HG02588 (cell line): ENCODE results near the gene TRIM54.
"Not testable (repeated sequence)": the region's sequence is repeated elsewhere in the genome, so short reads cannot be mapped to it uniquely, and the experiment has no call there.

Experiments
- ATAC-seq: cut with Tn5 transposase; IDR thresholded peaks from one replicate; pipeline ENCODE4 v1.9.1; 2021; ENCODE audit warnings: mild to moderate bottlenecking, moderate library complexity; ENCODE audit not compliant: unreplicated experiment

Gene TRIM54

GRCh38 chr2:27256855-27257454 lies 25.3 kb upstream of the TRIM54 start:
- no peak for ATAC-seq

GRCh38 chr2:27258051-27258450 lies 24.2 kb upstream of the TRIM54 start:
- no peak for ATAC-seq

- no peak for ATAC-seq
These were observed 20.8 kb upstream of the TRIM54 start for GRCh38 chr2:27261241-27261925.

- no peak for ATAC-seq
These were observed 20.3 kb upstream of the TRIM54 start for GRCh38 chr2:27261926-27262298.

GRCh38 chr2:27262379-27263286 lies 19.6 kb upstream of the TRIM54 start, which contains the start of gene SLC30A3:
TSS of gene SLC30A3 (minus strand) at chr2:27263047. CDS start at chr2:27262906, 141 bp downstream.
- ATAC-seq, result no peak

- ATAC-seq, result no peak
These were observed 18.7 kb upstream of the TRIM54 start for GRCh38 chr2:27263287-27264252.

GRCh38 chr2:27264253-27264752 lies 17.9 kb upstream of the TRIM54 start:
- ATAC-seq, result no peak

- no peak for ATAC-seq
These were observed 17.3 kb upstream of the TRIM54 start for GRCh38 chr2:27264753-27265535.

- no peak for ATAC-seq
These were observed 16.7 kb upstream of the TRIM54 start for GRCh38 chr2:27265536-27265870.

- ATAC-seq, result not testable (repeated sequence)
These were observed 13.9 kb upstream of the TRIM54 start for GRCh38 chr2:27268296-27268695.

- ATAC-seq, result no peak
These were observed 12.1 kb upstream of the TRIM54 start for GRCh38 chr2:27270131-27270530.

GRCh38 chr2:27270670-27271069 lies 11.6 kb upstream of the TRIM54 start:
- no peak for ATAC-seq

- ATAC-seq, result no peak
These were observed 10.4 kb upstream of the TRIM54 start for GRCh38 chr2:27271631-27272340.

GRCh38 chr2:27272537-27273522 lies 9.4 kb upstream of the TRIM54 start:
- not testable (repeated sequence) for ATAC-seq

GRCh38 chr2:27275211-27276150 lies 6.7 kb upstream of the TRIM54 start, which contains the start of gene DNAJC5G:
TSS of gene DNAJC5G (plus strand) at chr2:27275433. CDS start at chr2:27276729, 1,296 bp downstream.
- ATAC-seq, result no peak

GRCh38 chr2:27278010-27278409 lies 4.2 kb upstream of the TRIM54 start:
- ATAC-seq, result no peak

- ATAC-seq, result no peak
These were observed 1.4 kb upstream of the TRIM54 start for GRCh38 chr2:27280826-27281225.
